ENCODE data around the gene TMEM263. TPM values are rescaled to one million over a fixed set of nuclear protein-coding genes. Genes with fewer than 3 reads are reported as not detected.

Gene TMEM263
- total RNA-seq, 1 donor from 2014 or later = 160 TPM

- no peak for FAIRE-seq
- no peak overlapping the region for H3K4me2 ChIP-seq (ENCODE audit: low read length)
- Mint-ChIP-seq H3K4me3 (ENCODE audit: unreplicated experiment) (no peak overlapping the region), H3K27ac (ENCODE audit: unreplicated experiment) (no peak overlapping the region), H3K27me3 (ENCODE audit: low read depth, unreplicated experiment) (no peaks in the 10 kb centered on the region), H3K36me3 (ENCODE audit: low read depth, unreplicated experiment) (peaks cover 18% of the 10 kb centered on the region), H3K4me1 (ENCODE audit: low read depth, unreplicated experiment) (peaks cover 35% of the 10 kb centered on the region), H3K9me3 (ENCODE audit: unreplicated experiment) (no peaks in the 10 kb centered on the region)
- H2AFZ ChIP-seq (ENCODE audit: low read depth, low read length) = no peak overlapping the region
- H3K27ac ChIP-seq (ENCODE audit: low read depth, low read length) = no peak overlapping the region
- H3K4me3 ChIP-seq (ENCODE audit: insufficient read depth, low read depth, low read length) = no peak overlapping the region
- no peak overlapping the region for H3K9ac ChIP-seq (ENCODE audit: low read length)
- H4K20me1 ChIP-seq (ENCODE audit: insufficient read depth, low read length) = peaks cover 86% of the 10 kb centered on the region
- DNase-seq (ENCODE audit: low read depth) = no peak
- peaks cover 41% of the 10 kb centered on the region for H3K4me1 ChIP-seq (ENCODE audit: insufficient read depth, low read length)
- no peaks in the 10 kb centered on the region for H3K27me3 ChIP-seq (ENCODE audit: insufficient read depth, low read length)
- H3K79me2 ChIP-seq (ENCODE audit: insufficient read depth, low read length) = peaks cover 48% of the 10 kb centered on the region
- no peak for TF ChIP-seq EZH2 (IDR thresholded peaks at IDR 0.05; ENCODE audit: insufficient read depth, low read length)
- no peak for TF ChIP-seq CTCF (IDR thresholded peaks at IDR 0.05; ENCODE audit: insufficient read depth, low read depth, low read length)
- H3K9me3 ChIP-seq (ENCODE audit: insufficient read depth, low read depth, low read length) = no peaks in the 10 kb centered on the region
- H3K36me3 ChIP-seq (ENCODE audit: insufficient read depth, low read length) = peaks cover 33% of the 10 kb centered on the region
Observed at GRCh38 chr12:106973545-106973944, 17.8 kb downstream of the TMEM263 start.

GRCh38 chr12:106974511-106974910 lies 18.8 kb downstream of the TMEM263 start:
- Histone ChIP-seq H3K36me3 (ENCODE audit: insufficient read depth, low read length) (peaks cover 29% of the 10 kb centered on the region), H3K4me1 (ENCODE audit: insufficient read depth, low read length) (peaks cover 41% of the 10 kb centered on the region), H3K4me3 (ENCODE audit: insufficient read depth, low read depth, low read length) (no peak overlapping the region), H3K9ac (ENCODE audit: low read length) (no peak overlapping the region), H3K27ac (ENCODE audit: low read depth, low read length) (no peak overlapping the region), H3K79me2 (ENCODE audit: insufficient read depth, low read length) (peaks cover 42% of the 10 kb centered on the region), H2AFZ (ENCODE audit: low read depth, low read length) (no peak overlapping the region), H3K27me3 (ENCODE audit: insufficient read depth, low read length) (no peaks in the 10 kb centered on the region), H4K20me1 (ENCODE audit: insufficient read depth, low read length) (peaks cover 80% of the 10 kb centered on the region), H3K9me3 (ENCODE audit: insufficient read depth, low read depth, low read length) (no peaks in the 10 kb centered on the region), H3K4me2 (ENCODE audit: low read length) (no peak overlapping the region)
- Mint-ChIP-seq H3K36me3 (ENCODE audit: low read depth, unreplicated experiment) (peaks cover 18% of the 10 kb centered on the region), H3K4me3 (ENCODE audit: unreplicated experiment) (peak overlapping the region; percentile 67), H3K27ac (ENCODE audit: unreplicated experiment) (peak overlapping the region; percentile 12), H3K4me1 (ENCODE audit: low read depth, unreplicated experiment) (peaks cover 35% of the 10 kb centered on the region), H3K27me3 (ENCODE audit: low read depth, unreplicated experiment) (no peaks in the 10 kb centered on the region), H3K9me3 (ENCODE audit: unreplicated experiment) (no peaks in the 10 kb centered on the region)
- no peak for FAIRE-seq
- no peak for DNase-seq (ENCODE audit: low read depth)
- TF ChIP-seq EZH2 (IDR thresholded peaks at IDR 0.05; ENCODE audit: insufficient read depth, low read length) (no peak), CTCF (IDR thresholded peaks at IDR 0.05; ENCODE audit: insufficient read depth, low read depth, low read length) (no peak)

- Histone ChIP-seq H3K27me3 (ENCODE audit: insufficient read depth, low read length) (no peaks in the 10 kb centered on the region), H4K20me1 (ENCODE audit: insufficient read depth, low read length) (peaks cover 80% of the 10 kb centered on the region), H3K4me2 (ENCODE audit: low read length) (no peak overlapping the region), H3K36me3 (ENCODE audit: insufficient read depth, low read length) (peaks cover 29% of the 10 kb centered on the region), H3K9ac (ENCODE audit: low read length) (no peak overlapping the region), H3K79me2 (ENCODE audit: insufficient read depth, low read length) (peaks cover 42% of the 10 kb centered on the region), H3K27ac (ENCODE audit: low read depth, low read length) (no peak overlapping the region), H3K4me3 (ENCODE audit: insufficient read depth, low read depth, low read length) (no peak overlapping the region), H3K9me3 (ENCODE audit: insufficient read depth, low read depth, low read length) (no peaks in the 10 kb centered on the region), H2AFZ (ENCODE audit: low read depth, low read length) (no peak overlapping the region), H3K4me1 (ENCODE audit: insufficient read depth, low read length) (peaks cover 41% of the 10 kb centered on the region)
- no peak for DNase-seq (ENCODE audit: low read depth)
- Mint-ChIP-seq H3K9me3 (ENCODE audit: unreplicated experiment) (no peaks in the 10 kb centered on the region), H3K36me3 (ENCODE audit: low read depth, unreplicated experiment) (peaks cover 18% of the 10 kb centered on the region), H3K4me1 (ENCODE audit: low read depth, unreplicated experiment) (peaks cover 35% of the 10 kb centered on the region), H3K27ac (ENCODE audit: unreplicated experiment) (peak overlapping the region; percentile 12), H3K27me3 (ENCODE audit: low read depth, unreplicated experiment) (no peaks in the 10 kb centered on the region), H3K4me3 (ENCODE audit: unreplicated experiment) (peak overlapping the region; percentile 64)
- no peak for TF ChIP-seq EZH2 (IDR thresholded peaks at IDR 0.05; ENCODE audit: insufficient read depth, low read length)
- no peak for TF ChIP-seq CTCF (IDR thresholded peaks at IDR 0.05; ENCODE audit: insufficient read depth, low read depth, low read length)
- no peak for FAIRE-seq
Observed at GRCh38 chr12:106975098-106975497, 19.4 kb downstream of the TMEM263 start.
